Epithelial cell of prostate (primary cell): Measurements from ENCODE around the gene TMEM266.

ENCODE experiments used
- DNase-seq: peaks from one replicate; pipeline ENCODE4 v3.0.0-alpha.2; 2011; ENCODE audit warnings: low read depth, low spot score
- H3K27ac ChIP-seq: fragments of 450-650 bp; 2 replicates; pipeline ENCODE4 v1.5.1; 2017; ENCODE audit warnings: mild to moderate bottlenecking

TMEM266 gene

GRCh38 chr15:76159282-76159681, 99.5 kb downstream of the TMEM266 start:
- DNase-seq, result no peak
- no peak overlapping the region for H3K27ac ChIP-seq

- no peak for DNase-seq
- no peak overlapping the region for H3K27ac ChIP-seq
Measured at GRCh38 chr15:76160426-76161152, 100.8 kb downstream of the TMEM266 start.

GRCh38 chr15:76161153-76162035, 101.6 kb downstream of the TMEM266 start:
- no peak overlapping the region for H3K27ac ChIP-seq
- DNase-seq, result no peak

- no peak for DNase-seq
- H3K27ac ChIP-seq, result no peak overlapping the region
Measured at GRCh38 chr15:76162036-76162398, 102.2 kb downstream of the TMEM266 start.

GRCh38 chr15:76162784-76163456, 103.1 kb downstream of the TMEM266 start:
- H3K27ac ChIP-seq, result no peak overlapping the region
- no peak for DNase-seq

GRCh38 chr15:76163457-76164295, 103.9 kb downstream of the TMEM266 start:
- DNase-seq, result no peak
- no peak overlapping the region for H3K27ac ChIP-seq

GRCh38 chr15:76164602-76165001, 104.8 kb downstream of the TMEM266 start:
- no peak overlapping the region for H3K27ac ChIP-seq
- no peak for DNase-seq

GRCh38 chr15:76165951-76166350, 106.2 kb downstream of the TMEM266 start:
- H3K27ac ChIP-seq, result no peak overlapping the region
- no peak for DNase-seq

GRCh38 chr15:76168237-76168984, 108.6 kb downstream of the TMEM266 start:
- no peak for DNase-seq
- no peak overlapping the region for H3K27ac ChIP-seq

- no peak overlapping the region for H3K27ac ChIP-seq
- DNase-seq, result no peak
Measured at GRCh38 chr15:76169018-76169417, 109.2 kb downstream of the TMEM266 start.

GRCh38 chr15:76169911-76170800, 110.4 kb downstream of the TMEM266 start:
- H3K27ac ChIP-seq, result no peak overlapping the region
- DNase-seq, result no peak

GRCh38 chr15:76172782-76173181, 113.0 kb downstream of the TMEM266 start:
- no peak overlapping the region for H3K27ac ChIP-seq
- DNase-seq, result no peak

GRCh38 chr15:76173317-76173834, 113.6 kb downstream of the TMEM266 start:
- H3K27ac ChIP-seq, result no peak overlapping the region
- no peak for DNase-seq

GRCh38 chr15:76174654-76175053, 114.9 kb downstream of the TMEM266 start:
- DNase-seq, result no peak
- no peak overlapping the region for H3K27ac ChIP-seq

- no peak for DNase-seq
- no peak overlapping the region for H3K27ac ChIP-seq
Measured at GRCh38 chr15:76175442-76175841, 115.7 kb downstream of the TMEM266 start.

GRCh38 chr15:76176059-76176458, 116.3 kb downstream of the TMEM266 start:
- no peak for DNase-seq
- no peak overlapping the region for H3K27ac ChIP-seq

GRCh38 chr15:76176487-76177085, 116.8 kb downstream of the TMEM266 start:
- H3K27ac ChIP-seq, result no peak overlapping the region
- DNase-seq, result no peak
